ENCODE data around the gene MED28.

- no peak for TF ChIP-seq GATA3 (IDR thresholded peaks at IDR 0.05; ENCODE audit: low read depth, low read length)
- no peak for TF ChIP-seq GATA2 (IDR thresholded peaks at IDR 0.05; ENCODE audit: low read depth, low read length)
Measured at GRCh38 chr4:17618926-17619325, 4.5 kb downstream of the MED28 start.

Data from SH-SY5Y (cell line).